PC-9 (cell line): ENCODE measurements around the gene RHOF. TPM values are rescaled to one million over a fixed set of nuclear protein-coding genes. Genes with fewer than 3 reads are reported as not detected.
A peak's percentile ranks its signal among the peaks of the same experiment; 100 is the strongest.

Source experiments
- BruUV-seq: library from RNA; stranded (reverse); fragments of 400-500 nt; replicated peaks from 2 replicates; lab custom pipeline; 2021; lab: Mats Ljungman, UMichigan
- CTCF ChIA-PET: fragments of 300-600 bp; sonication (Branson Sonifier 250); formaldehyde crosslinking; loops from one replicate; lab custom pipeline; 2022; ENCODE audit warnings: antibody characterized with exemption; lab: Charles Lee
- POLR2A ChIA-PET: fragments of 300-600 bp; sonication (Branson Sonifier 250); formaldehyde crosslinking; loops from one replicate; lab custom pipeline; 2022; ENCODE audit warnings: antibody characterized with exemption; ENCODE audit not compliant: unreplicated experiment; lab: Charles Lee
- DNase-seq, 2 experiments: peaks; one replicate each; pipeline versions ENCODE4 v3.0.0 to v3.0.0-alpha.2; 2015 to 2022; ENCODE audit warnings: mixed read lengths in 1 of 2
- H2AFZ ChIP-seq: fragments of 200-600 bp; sonication (generic); 2 replicates; pipeline ENCODE4 v1.8.1; 2017; ENCODE audit warnings: antibody characterized with exemption
- H3F3A ChIP-seq: fragments of 200-600 bp; sonication (generic); 2 replicates; pipeline ENCODE4 v1.8.1; 2017; ENCODE audit warnings: antibody characterized with exemption, mild to moderate bottlenecking, low read depth; ENCODE audit not compliant: insufficient read depth
- H3K27ac ChIP-seq: fragments of 200-600 bp; sonication (generic); 2 replicates; pipeline ENCODE4 v1.6.1; 2016; ENCODE audit warnings: mixed run types
- H3K27me3 ChIP-seq: fragments of 200-600 bp; sonication (generic); 2 replicates; pipeline ENCODE4 v1.6.1; 2016; ENCODE audit warnings: low read depth, mixed run types; ENCODE audit not compliant: insufficient read depth
- H3K36me3 ChIP-seq: fragments of 200-600 bp; sonication (generic); 2 replicates; pipeline ENCODE4 v1.6.1; 2016; ENCODE audit warnings: low read depth, mixed run types
- H3K4me1 ChIP-seq: fragments of 200-600 bp; sonication (generic); replicated peaks from 2 replicates; pipeline ENCODE4 v1.6.1; 2016; ENCODE audit warnings: mixed run types; ENCODE audit not compliant: insufficient read depth
- H3K4me2 ChIP-seq: fragments of 200-600 bp; sonication (generic); 2 replicates; pipeline ENCODE4 v1.6.1; 2017; ENCODE audit warnings: mixed run types
- H3K4me3 ChIP-seq: fragments of 200-600 bp; sonication (generic); 2 replicates; pipeline ENCODE4 v1.6.1; 2016; ENCODE audit warnings: mixed run types
- H3K79me2 ChIP-seq: fragments of 200-600 bp; sonication (generic); 2 replicates; pipeline ENCODE4 v1.6.1; 2017; ENCODE audit warnings: low read depth, mixed run types
- H3K9me2 ChIP-seq: fragments of 200-600 bp; sonication (generic); 2 replicates; pipeline ENCODE4 v1.8.1; 2017; ENCODE audit warnings: mild to moderate bottlenecking; ENCODE audit not compliant: insufficient read depth
- H3K9me3 ChIP-seq: fragments of 200-600 bp; sonication (generic); 2 replicates; pipeline ENCODE4 v1.8.1; 2016; ENCODE audit warnings: low read depth; ENCODE audit not compliant: insufficient read depth
- H4K20me1 ChIP-seq: fragments of 200-600 bp; sonication (generic); 2 replicates; pipeline ENCODE4 v1.8.1; 2017; ENCODE audit not compliant: insufficient read depth
- EZH2 ChIP-seq: fragments of 200-600 bp; sonication (generic); IDR thresholded peaks from 2 replicates; pipeline ENCODE4 v1.8.0; 2017; ENCODE audit warnings: antibody characterized with exemption, low read depth
- intact Hi-C: fragments of 100-400 bp; cut with micrococcal nuclease; formaldehyde crosslinking; loops from one replicate; pipeline ENCODE4 v1.10.0; 2022; ENCODE audit not compliant: unreplicated experiment
- total RNA-seq: library from RNA; stranded (reverse); gene quantifications from 2 replicates; pipeline ENCODE4 v1.2.3, GENCODE V29; 2021
- TF ChIP-seq, protein P1 (sequence below): fragments of 200-600 bp; sonication (generic); conservative IDR thresholded peaks from 2 replicates; pipeline ENCODE4 v1.6.1; 2017; ENCODE audit warnings: mixed run types, antibody characterized with exemption, mild to moderate bottlenecking, moderate library complexity

The RHOF gene
- total RNA-seq, 1 experiment from 2014 or later: 179 TPM

DNA sequence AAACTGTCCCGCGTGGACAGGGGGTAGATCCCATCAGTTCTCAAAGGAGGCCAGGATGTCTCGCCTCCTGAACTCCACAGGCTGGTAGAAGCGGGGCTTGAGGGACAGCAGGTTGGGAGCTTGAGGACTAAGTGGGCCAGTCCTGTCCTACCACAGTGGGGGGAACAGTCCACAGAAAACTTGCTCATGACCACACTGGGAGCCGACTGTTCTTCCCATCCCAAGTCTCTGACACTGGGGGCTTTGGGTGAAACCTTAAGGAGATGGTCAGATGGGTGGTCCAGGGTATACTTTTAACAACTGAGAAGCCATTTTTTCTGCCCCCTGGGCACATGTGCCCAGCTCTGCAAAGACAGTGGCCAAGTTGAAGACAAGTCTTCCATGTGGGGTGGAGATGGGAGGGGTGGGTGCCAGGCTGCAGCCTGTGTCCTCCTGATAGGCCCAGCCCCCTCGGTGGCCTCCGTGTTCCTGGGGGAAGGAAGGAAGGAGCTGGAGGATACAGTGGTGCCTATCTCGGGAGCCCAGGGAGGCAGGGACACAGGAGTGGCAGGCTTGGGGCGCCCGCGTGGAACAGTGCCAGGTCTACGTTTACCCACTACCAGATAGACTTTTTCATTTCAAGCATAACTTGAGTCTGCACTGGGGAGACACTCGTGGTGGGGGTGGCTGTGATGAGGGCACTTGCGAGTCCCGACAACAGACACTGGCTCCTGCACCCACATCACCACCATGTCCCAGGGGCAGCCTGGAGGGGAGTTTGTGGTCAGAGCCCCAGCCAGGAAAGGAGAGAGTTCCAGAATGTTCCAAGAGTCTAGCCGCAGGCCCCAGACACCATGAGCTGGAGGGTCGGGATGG is 14.7 kb downstream of the RHOF start:
- CTCF ChIA-PET: no interaction called here
- H3K4me2 ChIP-seq: no peak overlapping the region
- no peaks in the 10 kb centered on the region for H3K9me3 ChIP-seq
- H3K9me2 ChIP-seq: no peaks in the 10 kb centered on the region
- no peak overlapping the region for H3K4me3 ChIP-seq
- H3K27me3 ChIP-seq: no peaks in the 10 kb centered on the region
- BruUV-seq: no TSS peak
- H2AFZ ChIP-seq: no peak overlapping the region
- peaks cover 13% of the 10 kb centered on the region; the same call in 1 of the 2 replicates for H3K36me3 ChIP-seq
- POLR2A ChIA-PET: no interaction called here
- peaks cover 85% of the 10 kb centered on the region for H3F3A ChIP-seq
- peaks cover 37% of the 10 kb centered on the region for H3K79me2 ChIP-seq
- intact Hi-C loops: loop anchor here (5.0 kb wide), 1 partner anchor 151 kb away; the partner anchor contains the start of gene ORAI1
- DNase-seq: no peak
- H3K4me1 ChIP-seq: peaks cover 27% of the 10 kb centered on the region
- H3K27ac ChIP-seq: peak overlapping the region; percentile 61; the same call in 1 of the 2 replicates
- H4K20me1 ChIP-seq: peaks cover 26% of the 10 kb centered on the region
- TF ChIP-seq EZH2: no peak
- TF ChIP-seq, protein P1, sequence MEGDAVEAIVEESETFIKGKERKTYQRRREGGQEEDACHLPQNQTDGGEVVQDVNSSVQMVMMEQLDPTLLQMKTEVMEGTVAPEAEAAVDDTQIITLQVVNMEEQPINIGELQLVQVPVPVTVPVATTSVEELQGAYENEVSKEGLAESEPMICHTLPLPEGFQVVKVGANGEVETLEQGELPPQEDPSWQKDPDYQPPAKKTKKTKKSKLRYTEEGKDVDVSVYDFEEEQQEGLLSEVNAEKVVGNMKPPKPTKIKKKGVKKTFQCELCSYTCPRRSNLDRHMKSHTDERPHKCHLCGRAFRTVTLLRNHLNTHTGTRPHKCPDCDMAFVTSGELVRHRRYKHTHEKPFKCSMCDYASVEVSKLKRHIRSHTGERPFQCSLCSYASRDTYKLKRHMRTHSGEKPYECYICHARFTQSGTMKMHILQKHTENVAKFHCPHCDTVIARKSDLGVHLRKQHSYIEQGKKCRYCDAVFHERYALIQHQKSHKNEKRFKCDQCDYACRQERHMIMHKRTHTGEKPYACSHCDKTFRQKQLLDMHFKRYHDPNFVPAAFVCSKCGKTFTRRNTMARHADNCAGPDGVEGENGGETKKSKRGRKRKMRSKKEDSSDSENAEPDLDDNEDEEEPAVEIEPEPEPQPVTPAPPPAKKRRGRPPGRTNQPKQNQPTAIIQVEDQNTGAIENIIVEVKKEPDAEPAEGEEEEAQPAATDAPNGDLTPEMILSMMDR: no peak

DNA sequence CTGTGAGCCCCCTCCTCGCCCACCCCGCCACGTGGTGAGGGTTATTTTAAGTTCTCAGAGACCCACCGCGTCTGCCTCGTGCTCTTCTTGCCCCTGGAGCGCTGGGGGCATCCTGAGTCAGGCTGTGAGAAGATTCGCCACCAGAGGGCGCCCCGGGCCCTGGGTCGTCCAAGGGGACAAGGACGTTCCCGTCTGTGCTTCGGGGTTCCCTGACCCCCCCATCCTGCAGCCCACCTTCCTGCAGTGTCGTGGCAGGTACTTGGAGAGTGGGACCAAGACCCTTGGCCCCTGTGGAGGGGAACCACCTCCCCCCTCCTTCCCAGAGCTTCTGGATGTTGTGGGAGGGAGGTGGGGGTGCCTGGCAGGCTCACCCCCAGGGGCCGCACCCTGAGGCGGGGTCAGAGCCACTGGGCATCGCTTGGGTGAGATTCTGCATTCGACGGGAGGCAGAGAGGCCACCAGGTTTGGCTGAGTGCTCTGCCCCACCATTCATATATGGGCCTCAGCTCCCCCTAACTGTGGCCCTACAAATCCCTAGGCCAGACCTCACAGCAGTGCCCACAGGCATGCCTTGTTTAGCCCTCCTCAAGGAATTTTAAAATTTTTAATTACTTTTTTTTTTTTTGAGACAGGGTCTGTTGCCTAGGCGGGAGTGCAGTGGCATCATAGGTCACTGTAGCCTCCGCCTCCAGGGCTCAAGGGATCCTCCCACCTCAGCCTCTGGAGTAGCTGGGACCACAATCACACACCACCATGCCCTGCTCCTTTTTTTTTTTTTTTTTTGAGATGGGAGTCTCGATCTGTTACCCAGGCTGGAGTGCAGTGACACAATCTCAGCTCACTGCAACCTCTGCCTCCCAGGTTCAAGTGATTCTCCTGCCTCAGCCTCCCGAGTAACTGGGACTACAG is 17.0 kb downstream of the RHOF start:
- ChIA-PET POLR2A (no interaction called here), CTCF (interaction anchor here (0.6 kb wide), 1 partner anchor 280 kb away, joined by 3 read pairs; no protein-coding TSS in a partner anchor)
- no peaks in the 10 kb centered on the region for H3K9me3 ChIP-seq
- DNase-seq: peak; percentile 59 to 80
- H3K36me3 ChIP-seq: no peaks in the 10 kb centered on the region
- no peaks in the 10 kb centered on the region for H3K9me2 ChIP-seq
- H3K79me2 ChIP-seq: peaks cover 14% of the 10 kb centered on the region
- H3K4me3 ChIP-seq: no peak overlapping the region
- no peaks in the 10 kb centered on the region for H3K27me3 ChIP-seq
- BruUV-seq: TSS peak; percentile 21
- peak overlapping the region; percentile 61 for H3K27ac ChIP-seq
- TF ChIP-seq, protein P1: peak; percentile 93
- TF ChIP-seq EZH2: no peak
- peaks cover 83% of the 10 kb centered on the region for H3F3A ChIP-seq
- intact Hi-C loops: loop anchor here (5.0 kb wide), 1 partner anchor 149 kb away; the partner anchor contains the start of gene ORAI1
- peaks cover 20% of the 10 kb centered on the region for H3K4me1 ChIP-seq
- peaks cover 13% of the 10 kb centered on the region for H4K20me1 ChIP-seq
- no peak overlapping the region for H2AFZ ChIP-seq
- H3K4me2 ChIP-seq: peak overlapping the region; percentile 51

DNA sequence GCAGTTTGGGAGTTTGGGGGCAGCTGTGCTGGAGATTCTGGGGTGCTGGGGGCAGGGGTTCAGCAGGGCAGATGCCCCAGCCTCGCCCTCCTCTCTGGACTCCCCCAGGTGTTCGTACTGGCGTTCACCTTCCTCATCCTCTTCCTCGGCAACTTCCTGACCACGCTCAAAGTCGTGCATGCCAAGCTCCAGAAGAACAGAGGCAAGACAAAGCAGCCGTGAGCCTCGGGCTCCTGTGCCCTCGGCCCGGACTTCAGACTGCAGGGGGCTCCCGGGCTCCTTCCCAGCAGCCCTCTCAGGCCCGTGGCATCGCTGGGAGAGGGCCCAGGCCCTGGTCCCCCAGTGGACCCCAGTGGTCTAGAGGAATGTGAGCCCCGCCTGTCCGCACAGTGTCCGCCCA is 18.0 kb downstream of the RHOF start:
- no peak for DNase-seq
- no peak overlapping the region for H3K4me3 ChIP-seq
- no peak overlapping the region for H2AFZ ChIP-seq
- H3K36me3 ChIP-seq: no peaks in the 10 kb centered on the region
- intact Hi-C loops: loop anchor here (1.0 to 5.0 kb wide), 3 partner anchors 11 to 148 kb away; partner anchors contain the start of gene ORAI1
- no peak overlapping the region for H3K4me2 ChIP-seq
- H3K9me2 ChIP-seq: no peaks in the 10 kb centered on the region
- no peaks in the 10 kb centered on the region for H3K9me3 ChIP-seq
- CTCF ChIA-PET: interaction anchor here (0.6 to 2.4 kb wide), 2 partner anchors 16 to 18 kb away, joined by 4 to 9 read pairs; partner anchors contain the start of gene RHOF
- peak overlapping the region; percentile 61 for H3K27ac ChIP-seq
- peaks cover 20% of the 10 kb centered on the region for H3K4me1 ChIP-seq
- TF ChIP-seq, protein P1: no peak
- no peak for TF ChIP-seq EZH2
- no TSS peak for BruUV-seq
- peaks cover 4% of the 10 kb centered on the region for H3K79me2 ChIP-seq
- POLR2A ChIA-PET: interaction anchor here (0.6 to 1.0 kb wide), 3 partner anchors 17 to 1513 kb away, joined by 4 to 37 read pairs (median 5); no protein-coding TSS in a partner anchor
- H3K27me3 ChIP-seq: no peaks in the 10 kb centered on the region
- peaks cover 4% of the 10 kb centered on the region; the same call in 1 of the 2 replicates for H4K20me1 ChIP-seq
- peaks cover 76% of the 10 kb centered on the region for H3F3A ChIP-seq
